ENCODE results near the gene SERINC3. TPM values are rescaled to one million over a fixed set of nuclear protein-coding genes. Genes with fewer than 3 reads are reported as not detected.

The SERINC3 gene
- total RNA-seq, 2 donors from 2014 or later: 85.6 to 100.0 TPM

DNA sequence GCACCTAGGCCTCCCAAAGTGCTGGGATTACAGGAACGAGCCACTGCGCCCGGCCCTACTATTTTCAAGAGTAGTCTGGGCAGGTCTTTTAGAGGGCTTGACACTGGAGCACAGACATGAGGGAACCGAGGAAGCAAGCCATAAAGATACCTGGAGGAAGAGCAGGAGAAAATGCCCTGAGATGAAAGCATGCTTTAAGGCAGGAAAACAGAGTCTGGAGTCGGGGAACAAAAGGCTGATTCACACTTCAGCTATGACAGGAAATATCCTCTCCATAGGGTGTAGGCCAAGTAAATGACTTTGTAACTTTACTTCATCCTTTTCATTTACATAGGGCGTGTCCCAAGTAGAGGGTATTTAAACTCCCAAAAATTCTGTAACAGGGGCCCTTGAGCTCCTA lies 4.3 kb upstream of the SERINC3 start:
- H3K4me1 Mint-ChIP-seq (ENCODE audit: low read depth): peaks cover 14% of the 10 kb centered on the region
- H3K27ac Mint-ChIP-seq: no peak overlapping the region
- DNase-seq (no peak), ATAC-seq (replicated peaks in 1 of 2) (no peak)
- no peak overlapping the region for H3K4me3 Mint-ChIP-seq
- no peaks in the 10 kb centered on the region for H3K9me3 Mint-ChIP-seq
- H3K36me3 Mint-ChIP-seq (ENCODE audit: insufficient read depth in 2 of 2): no peaks in the 10 kb centered on the region
- H3K27me3 Mint-ChIP-seq (ENCODE audit: low read depth): no peaks in the 10 kb centered on the region

DNA sequence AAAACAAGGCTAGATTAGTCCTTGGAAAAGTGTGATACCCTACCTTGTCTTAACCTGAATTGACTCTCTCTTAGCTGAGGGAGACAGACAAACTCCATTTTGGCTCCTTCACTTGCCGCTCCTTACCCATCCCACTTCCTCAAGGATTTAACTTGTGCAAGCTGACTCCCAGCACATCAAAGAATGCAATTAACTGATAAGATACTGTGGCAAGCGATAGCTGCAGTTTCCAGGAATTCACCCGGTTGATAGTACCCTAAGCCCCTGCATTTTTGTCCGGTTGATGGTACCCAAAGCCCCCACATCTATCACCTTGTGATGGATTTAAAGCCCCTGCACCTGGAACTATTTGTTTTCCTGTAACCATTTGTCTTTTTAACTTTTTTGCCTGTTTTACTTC lies 1.9 kb upstream of the SERINC3 start:
- H3K4me3 Mint-ChIP-seq: peak overlapping the region in 1 of 2 donors; percentile 95
- no peaks in the 10 kb centered on the region for H3K9me3 Mint-ChIP-seq
- H3K36me3 Mint-ChIP-seq (ENCODE audit: insufficient read depth in 2 of 2): no peaks in the 10 kb centered on the region
- no peaks in the 10 kb centered on the region for H3K27me3 Mint-ChIP-seq (ENCODE audit: low read depth)
- ATAC-seq (replicated peaks in 1 of 2): no peak
- DNase-seq: no peak
- H3K27ac Mint-ChIP-seq: no peak overlapping the region
- peaks cover 37% of the 10 kb centered on the region for H3K4me1 Mint-ChIP-seq (ENCODE audit: low read depth)

GRCh38 chr20:44522841-44523240 lies 971 bp upstream of the SERINC3 start:
- Mint-ChIP-seq H3K4me3 (peak overlapping the region; percentile 86 to 95), H3K4me1 (ENCODE audit: low read depth) (peaks cover 45% of the 10 kb centered on the region), H3K9me3 (no peaks in the 10 kb centered on the region), H3K27ac (peak overlapping the region; percentile 89), H3K36me3 (ENCODE audit: insufficient read depth in 2 of 2) (peaks cover 0 to under 1% of the 10 kb centered on the region in 2 donors), H3K27me3 (ENCODE audit: low read depth) (no peaks in the 10 kb centered on the region)
- DNase-seq: no peak
- ATAC-seq (replicated peaks in 1 of 2): no peak

- DNase-seq (no peak), ATAC-seq (replicated peaks in 1 of 2) (no peak)
- H3K4me1 Mint-ChIP-seq (ENCODE audit: low read depth): peaks cover 55% of the 10 kb centered on the region
- H3K27me3 Mint-ChIP-seq (ENCODE audit: low read depth): no peaks in the 10 kb centered on the region
- no peak overlapping the region for H3K27ac Mint-ChIP-seq
- no peaks in the 10 kb centered on the region for H3K9me3 Mint-ChIP-seq
- H3K4me3 Mint-ChIP-seq: peak overlapping the region; percentile 86 to 95
- peaks cover 0 to 2% of the 10 kb centered on the region in 2 donors for H3K36me3 Mint-ChIP-seq (ENCODE audit: insufficient read depth in 2 of 2)
Measured at GRCh38 chr20:44520881-44521280, 989 bp downstream of the SERINC3 start.

DNA sequence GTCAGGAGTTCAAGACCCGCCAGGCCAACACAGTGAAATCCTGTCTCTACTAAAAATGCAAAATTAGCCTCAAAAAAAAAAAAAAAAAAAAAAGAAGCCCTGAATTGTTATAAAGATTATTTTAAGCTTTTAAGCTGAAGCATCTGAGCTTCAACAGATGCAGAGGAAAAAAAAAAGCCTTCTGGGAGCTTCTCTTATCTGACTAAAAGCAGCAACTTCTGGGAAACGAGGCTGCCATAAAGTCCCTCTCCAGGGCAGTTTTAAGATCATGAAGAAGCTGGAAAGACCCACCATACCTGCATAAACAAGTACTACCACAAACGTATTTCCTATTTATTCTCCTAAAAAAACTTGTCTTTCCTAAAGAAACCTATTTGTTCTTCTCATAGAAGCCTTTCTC lies 3.6 kb downstream of the SERINC3 start:
- Mint-ChIP-seq H3K27me3 (ENCODE audit: low read depth) (no peaks in the 10 kb centered on the region), H3K9me3 (no peaks in the 10 kb centered on the region), H3K4me3 (peak overlapping the region in 1 of 2 donors; percentile 15), H3K4me1 (ENCODE audit: low read depth) (peaks cover 65% of the 10 kb centered on the region), H3K27ac (no peak overlapping the region), H3K36me3 (ENCODE audit: insufficient read depth in 2 of 2) (peaks cover 1 to 8% of the 10 kb centered on the region in 2 donors)
- DNase-seq (no peak), ATAC-seq (replicated peaks in 1 of 2) (no peak)

GRCh38 chr20:44517454-44517853 lies 4.4 kb downstream of the SERINC3 start:
- no peaks in the 10 kb centered on the region for H3K9me3 Mint-ChIP-seq
- H3K4me3 Mint-ChIP-seq: no peak overlapping the region
- peak overlapping the region; percentile 38 for H3K27ac Mint-ChIP-seq
- peaks cover 1 to 9% of the 10 kb centered on the region in 2 donors for H3K36me3 Mint-ChIP-seq (ENCODE audit: insufficient read depth in 2 of 2)
- DNase-seq: no peak
- ATAC-seq (replicated peaks in 1 of 2): no peak
- H3K4me1 Mint-ChIP-seq (ENCODE audit: low read depth): peaks cover 62% of the 10 kb centered on the region
- H3K27me3 Mint-ChIP-seq (ENCODE audit: low read depth): no peaks in the 10 kb centered on the region

DNA sequence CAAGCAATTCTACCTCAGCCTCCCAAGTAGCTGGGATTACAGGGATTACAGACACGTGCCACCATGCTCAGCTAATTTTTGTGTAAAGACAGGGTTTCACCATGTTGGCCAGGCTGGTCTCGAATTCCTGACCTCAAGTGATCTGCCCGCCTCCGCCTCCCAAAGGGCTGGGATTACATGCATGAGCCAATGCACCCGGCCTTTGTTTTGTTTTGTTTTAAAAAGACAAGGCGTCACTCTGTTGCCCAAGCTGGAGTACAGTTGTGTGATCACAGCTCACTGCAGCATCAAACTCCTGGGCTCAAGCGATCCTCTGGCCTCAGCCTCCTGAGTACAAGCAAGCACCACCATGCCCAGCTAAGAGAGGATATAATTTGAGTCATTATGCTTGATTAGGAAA lies 5.4 kb downstream of the SERINC3 start:
- Mint-ChIP-seq H3K4me3 (no peak overlapping the region), H3K9me3 (no peaks in the 10 kb centered on the region), H3K27ac (peak overlapping the region; percentile 22), H3K27me3 (ENCODE audit: low read depth) (no peaks in the 10 kb centered on the region), H3K4me1 (ENCODE audit: low read depth) (peaks cover 58% of the 10 kb centered on the region), H3K36me3 (ENCODE audit: insufficient read depth in 2 of 2) (peaks cover 1 to 10% of the 10 kb centered on the region in 2 donors)
- no peak for ATAC-seq (replicated peaks in 1 of 2)
- DNase-seq: no peak

- no peak for DNase-seq
- ATAC-seq (replicated peaks in 1 of 2): no peak
- no peaks in the 10 kb centered on the region for H3K9me3 Mint-ChIP-seq
- H3K27me3 Mint-ChIP-seq (ENCODE audit: low read depth): no peaks in the 10 kb centered on the region
- peak overlapping the region; percentile 78 for H3K27ac Mint-ChIP-seq
- H3K4me1 Mint-ChIP-seq (ENCODE audit: low read depth): peaks cover 46% of the 10 kb centered on the region
- peaks cover 4 to 15% of the 10 kb centered on the region in 2 donors for H3K36me3 Mint-ChIP-seq (ENCODE audit: insufficient read depth in 2 of 2)
- no peak overlapping the region for H3K4me3 Mint-ChIP-seq
Measured at GRCh38 chr20:44513871-44514270, 8.0 kb downstream of the SERINC3 start.

- peaks cover 17% of the 10 kb centered on the region for H3K4me1 Mint-ChIP-seq (ENCODE audit: low read depth)
- no peaks in the 10 kb centered on the region for H3K27me3 Mint-ChIP-seq (ENCODE audit: low read depth)
- ATAC-seq (replicated peaks in 1 of 2) (peak in 1 of 2 donors; percentile 53), DNase-seq (no peak)
- H3K4me3 Mint-ChIP-seq: no peak overlapping the region
- H3K27ac Mint-ChIP-seq: peak overlapping the region; percentile 61
- H3K9me3 Mint-ChIP-seq: no peaks in the 10 kb centered on the region
- peaks cover 7 to 16% of the 10 kb centered on the region in 2 donors for H3K36me3 Mint-ChIP-seq (ENCODE audit: insufficient read depth in 2 of 2)
Measured at GRCh38 chr20:44509762-44510161, 12.1 kb downstream of the SERINC3 start.

- H3K27me3 Mint-ChIP-seq (ENCODE audit: low read depth): no peaks in the 10 kb centered on the region
- H3K36me3 Mint-ChIP-seq (ENCODE audit: insufficient read depth in 2 of 2): peaks cover 13 to 23% of the 10 kb centered on the region in 2 donors
- H3K4me3 Mint-ChIP-seq: no peak overlapping the region
- peaks cover 8% of the 10 kb centered on the region for H3K4me1 Mint-ChIP-seq (ENCODE audit: low read depth)
- DNase-seq: no peak
- ATAC-seq (replicated peaks in 1 of 2): no peak
- peak overlapping the region; percentile 68 for H3K27ac Mint-ChIP-seq
- H3K9me3 Mint-ChIP-seq: no peaks in the 10 kb centered on the region
Measured at GRCh38 chr20:44504402-44505307, 17.2 kb downstream of the SERINC3 start.

DNA sequence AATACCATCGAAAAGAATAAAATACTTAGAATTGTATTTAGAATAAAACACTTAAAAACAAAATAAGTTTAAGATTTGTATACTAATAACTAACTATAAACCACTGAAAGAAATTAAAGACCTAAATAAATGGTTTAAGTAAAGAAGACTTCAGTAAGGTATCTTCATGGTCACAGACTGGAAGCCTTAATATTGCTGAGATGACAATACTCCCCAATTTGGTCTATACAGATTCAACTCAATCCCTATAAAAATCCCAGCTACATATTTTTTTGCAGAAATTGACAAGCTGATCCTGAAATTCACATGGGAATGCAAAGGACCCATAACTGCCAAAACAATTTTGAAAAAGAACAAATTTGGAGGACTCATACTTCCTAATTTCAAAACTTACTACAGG lies 18.9 kb downstream of the SERINC3 start:
- peaks cover 7% of the 10 kb centered on the region for H3K4me1 Mint-ChIP-seq (ENCODE audit: low read depth)
- no peak overlapping the region for H3K27ac Mint-ChIP-seq

DNA sequence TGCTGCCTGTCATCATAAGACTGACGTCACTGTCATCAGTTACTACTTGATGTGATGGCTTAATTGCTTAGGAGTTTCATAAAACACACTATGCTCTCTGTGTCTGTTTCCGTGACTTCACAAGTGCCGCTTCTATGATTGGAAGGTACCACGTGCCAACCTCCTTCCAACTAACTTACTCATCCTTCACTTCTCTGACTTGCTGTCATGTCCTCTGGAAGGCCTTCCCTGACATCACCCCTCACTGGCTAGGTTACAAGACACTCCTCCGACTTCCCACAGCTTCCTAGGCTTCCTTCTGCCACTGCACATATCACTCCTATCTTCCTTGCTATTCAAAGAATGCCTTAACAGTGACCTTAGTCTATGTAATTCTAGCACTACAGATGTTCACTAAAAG lies 20.4 kb downstream of the SERINC3 start:
- Mint-ChIP-seq H3K27me3 (ENCODE audit: low read depth) (no peaks in the 10 kb centered on the region), H3K27ac (peak overlapping the region; percentile 52), H3K36me3 (ENCODE audit: insufficient read depth in 2 of 2) (peaks cover 20 to 36% of the 10 kb centered on the region in 2 donors), H3K4me3 (no peak overlapping the region), H3K9me3 (no peaks in the 10 kb centered on the region), H3K4me1 (ENCODE audit: low read depth) (peaks cover 23% of the 10 kb centered on the region)
- no peak for DNase-seq
- ATAC-seq (replicated peaks in 1 of 2): no peak

More for the DNA sequence above, 18.9 kb downstream of the SERINC3 start:
- ATAC-seq (replicated peaks in 1 of 2) (no peak), DNase-seq (no peak)
- Mint-ChIP-seq H3K36me3 (ENCODE audit: insufficient read depth in 2 of 2) (peaks cover 17 to 27% of the 10 kb centered on the region in 2 donors), H3K9me3 (no peaks in the 10 kb centered on the region), H3K27me3 (ENCODE audit: low read depth) (no peaks in the 10 kb centered on the region), H3K4me3 (no peak overlapping the region)

GRCh38 chr20:44500221-44500620 lies 21.6 kb downstream of the SERINC3 start:
- H3K4me1 Mint-ChIP-seq (ENCODE audit: low read depth): peaks cover 35% of the 10 kb centered on the region
- no peak overlapping the region for H3K27ac Mint-ChIP-seq
- H3K27me3 Mint-ChIP-seq (ENCODE audit: low read depth): no peaks in the 10 kb centered on the region
- H3K4me3 Mint-ChIP-seq: no peak overlapping the region
- DNase-seq (no peak), ATAC-seq (replicated peaks in 1 of 2) (no peak)
- H3K36me3 Mint-ChIP-seq (ENCODE audit: insufficient read depth in 2 of 2): peaks cover 27 to 44% of the 10 kb centered on the region in 2 donors
- no peaks in the 10 kb centered on the region for H3K9me3 Mint-ChIP-seq

Measured in activated T-cell treated with anti-CD3 and anti-CD28 coated beads, Interleukin-2, amount 50 U/mL, for 72 hours (primary cell).